WERI-Rb-1 (cell line): ENCODE data around the gene CYP27B1.

ENCODE experiments used
- DNase-seq: peaks from one replicate; pipeline ENCODE4 v3.0.0-alpha.2; 2020
- H3K27ac ChIP-seq: fragments of 250-450 bp; sonication (Bioruptor Pico); 2 replicates; pipeline ENCODE4 v1.5.1; 2020; ENCODE audit warnings: mild to moderate bottlenecking, moderate library complexity
- H3K27me3 ChIP-seq: fragments of 250-450 bp; sonication (Bioruptor Pico); 2 replicates; pipeline ENCODE4 v1.5.1; 2021; ENCODE audit warnings: mild to moderate bottlenecking, low read depth, moderate library complexity; ENCODE audit not compliant: insufficient read depth, severe bottlenecking
- H3K36me3 ChIP-seq: fragments of 250-450 bp; sonication (Bioruptor Pico); 2 replicates; pipeline ENCODE4 v1.5.1; 2020; ENCODE audit warnings: mild to moderate bottlenecking, moderate library complexity
- H3K4me3 ChIP-seq: 2 replicates; pipeline ENCODE4 v1.5.1; 2011; ENCODE audit warnings: low read depth, mild to moderate bottlenecking, control low read depth, low read length
- H3K9me3 ChIP-seq: fragments of 250-450 bp; sonication (Bioruptor Pico); 2 replicates; pipeline ENCODE4 v1.5.1; 2021; ENCODE audit warnings: mild to moderate bottlenecking, moderate library complexity; ENCODE audit not compliant: severe bottlenecking
- CTCF ChIP-seq: IDR thresholded peaks from 2 replicates; pipeline ENCODE4 v1.5.1; 2011; ENCODE audit warnings: low read depth, mild to moderate bottlenecking, control low read depth, inconsistent platforms, low read length

CYP27B1 gene

GRCh38 chr12:57727758-57728395, 39.0 kb downstream of the CYP27B1 start:
- no peaks in the 10 kb centered on the region for H3K27me3 ChIP-seq
- no peak for DNase-seq
- no peak for TF ChIP-seq CTCF
- no peaks in the 10 kb centered on the region for H3K9me3 ChIP-seq
- H3K27ac ChIP-seq: no peak overlapping the region
- H3K36me3 ChIP-seq: peaks cover 8% of the 10 kb centered on the region
- no peak overlapping the region for H3K4me3 ChIP-seq

- H3K36me3 ChIP-seq: peaks cover 8% of the 10 kb centered on the region
These were observed 39.8 kb downstream of the CYP27B1 start for GRCh38 chr12:57726884-57727757.

GRCh38 chr12:57726151-57726883, 40.6 kb downstream of the CYP27B1 start:
- DNase-seq: peak; percentile 93
- Histone ChIP-seq H3K27me3 (no peaks in the 10 kb centered on the region), H3K27ac (peak overlapping the region; percentile 76), H3K4me3 (peak overlapping the region; percentile 52), H3K36me3 (peaks cover 13% of the 10 kb centered on the region), H3K9me3 (no peaks in the 10 kb centered on the region)
- TF ChIP-seq CTCF: peak; percentile 94

More at GRCh38 chr12:57726884-57727757, 39.8 kb downstream of the CYP27B1 start:
- peak; percentile 51 for TF ChIP-seq CTCF
- Histone ChIP-seq H3K9me3 (no peaks in the 10 kb centered on the region), H3K4me3 (peak overlapping the region; percentile 52), H3K27me3 (no peaks in the 10 kb centered on the region), H3K27ac (peak overlapping the region; percentile 76)
- DNase-seq: peak; percentile 52

- peaks cover 13% of the 10 kb centered on the region for H3K36me3 ChIP-seq
- TF ChIP-seq CTCF: no peak
- peak overlapping the region; percentile 52 for H3K4me3 ChIP-seq
- H3K27ac ChIP-seq: peak overlapping the region; percentile 76
- H3K9me3 ChIP-seq: no peaks in the 10 kb centered on the region
- H3K27me3 ChIP-seq: no peaks in the 10 kb centered on the region
- DNase-seq: no peak
These were observed 41.1 kb downstream of the CYP27B1 start for GRCh38 chr12:57725851-57726150.

- Histone ChIP-seq H3K27ac (no peak overlapping the region), H3K27me3 (no peaks in the 10 kb centered on the region), H3K4me3 (no peak overlapping the region), H3K36me3 (peaks cover 17% of the 10 kb centered on the region), H3K9me3 (no peaks in the 10 kb centered on the region)
- no peak for DNase-seq
- no peak for TF ChIP-seq CTCF
These were observed 41.7 kb downstream of the CYP27B1 start for GRCh38 chr12:57724936-57725740.
